Dermis microvascular lymphatic vessel endothelial cell (primary cell): Measurements from ENCODE around the gene GNG14. TPM values are rescaled to one million over a fixed set of nuclear protein-coding genes. Genes with fewer than 3 reads are reported as not detected.
"Not testable (repeated sequence)": the region's sequence is repeated elsewhere in the genome, so short reads cannot be mapped to it uniquely, and the experiment has no call there.

Source experiments
- DNase-seq, 2 donors: peaks; one replicate each; pipeline versions ENCODE4 v3.0.0 to v3.0.0-alpha.2; 2010; ENCODE audit warnings: low read depth in 2 of 2
- total RNA-seq: library from RNA; depleted of rRNA; stranded (reverse); fragments of >200 nt; gene quantifications from 2 replicates; pipeline ENCODE4 v1.2.1, GENCODE V29; 2014

GNG14 gene
- total RNA-seq, 1 donor from 2014 or later: not detected

GRCh38 chr19:12723641-12724426, 36.0 kb downstream of the GNG14 start, which contains the start of gene TNPO2:
TNPO2 (minus strand) TSS chr19:12723932; CDS start chr19:12720977, 2,955 bp downstream.
- peak; percentile 22 to 73 for DNase-seq

- not testable (repeated sequence) for DNase-seq
These were observed 37.8 kb downstream of the GNG14 start for GRCh38 chr19:12725612-12726011.

- DNase-seq: no peak
These were observed 39.2 kb downstream of the GNG14 start for GRCh38 chr19:12726988-12727316.

- no peak for DNase-seq
These were observed 40.1 kb downstream of the GNG14 start for GRCh38 chr19:12727745-12728433.

- DNase-seq: no peak
These were observed 42.3 kb downstream of the GNG14 start for GRCh38 chr19:12730064-12730463.

GRCh38 chr19:12731337-12731736, 43.5 kb downstream of the GNG14 start:
- no peak for DNase-seq

- peak in 1 of 2 donors; percentile 18 for DNase-seq
These were observed 45.8 kb downstream of the GNG14 start for GRCh38 chr19:12733369-12734214.

GRCh38 chr19:12736995-12737834, 49.4 kb downstream of the GNG14 start, which contains the start of gene GET3:
GET3 (plus strand) TSS chr19:12737497; CDS start chr19:12737506, 9 bp downstream.
- DNase-seq: peak; percentile 100

GRCh38 chr19:12737835-12738351, 50.1 kb downstream of the GNG14 start:
- DNase-seq: no peak

Other genes with a start within 250 kb of the GNG14 start
- 4.5 and 6.7 TPM in 2 replicates for gene ZNF443, start 247.0 kb upstream of the GNG14 start, total RNA-seq
- gene ZNF709, start 203.2 kb upstream of the GNG14 start, total RNA-seq: 3.1 and 3.5 TPM in 2 replicates
- gene ZNF564, start 136.5 kb upstream of the GNG14 start, total RNA-seq: 6.5 and 8.6 TPM in 2 replicates
- 6.5 and 6.8 TPM in 2 replicates for gene ZNF490, start 77.2 kb upstream of the GNG14 start, total RNA-seq
- 10.4 and 11.2 TPM in 2 replicates for gene ZNF791, start 77.1 kb upstream of the GNG14 start, total RNA-seq
- 35.4 and 68.9 TPM in 2 replicates for gene MAN2B1, start 21.3 kb upstream of the GNG14 start, total RNA-seq
- 5.8 and 6.7 TPM in 2 replicates for gene WDR83, start 21.2 kb upstream of the GNG14 start, total RNA-seq
- gene DHPS, start 6.1 kb upstream of the GNG14 start, total RNA-seq: 46.1 and 53.2 TPM in 2 replicates
- 6.2 and 9.0 TPM in 2 replicates for gene FBXW9, start 8.6 kb downstream of the GNG14 start, total RNA-seq
- gene TNPO2, start 35.9 kb downstream of the GNG14 start, total RNA-seq: 14.2 and 34.3 TPM in 2 replicates
- gene TRIR, start 46.7 kb downstream of the GNG14 start, total RNA-seq: 120 and 166 TPM in 2 replicates
- gene GET3, start 49.5 kb downstream of the GNG14 start, total RNA-seq: 82.2 and 92.3 TPM in 2 replicates
- gene BEST2, start 63.8 kb downstream of the GNG14 start, total RNA-seq: not detected in 2 replicates
- gene HOOK2, start 87.6 kb downstream of the GNG14 start, total RNA-seq: 6.2 and 12.0 TPM in 2 replicates
- gene JUNB, start 103.5 kb downstream of the GNG14 start, total RNA-seq: 71.4 and 164 TPM in 2 replicates
- gene PRDX2, start 113.8 kb downstream of the GNG14 start, total RNA-seq: 199 and 256 TPM in 2 replicates
- gene THSD8, start 114.1 kb downstream of the GNG14 start, total RNA-seq: not detected in 2 replicates
- gene RNASEH2A, start 118.6 kb downstream of the GNG14 start, total RNA-seq: 15.0 and 16.6 TPM in 2 replicates
- gene RTBDN, start 146.6 kb downstream of the GNG14 start, total RNA-seq: not detected in 2 replicates
- 0.26 and 1.1 TPM in 2 replicates for gene MAST1, start 150.5 kb downstream of the GNG14 start, total RNA-seq
- 19.1 and 33.5 TPM in 2 replicates for gene DNASE2, start 193.5 kb downstream of the GNG14 start, total RNA-seq
- gene KLF1, start 199.2 kb downstream of the GNG14 start, total RNA-seq: 0.13 and 0.25 TPM in 2 replicates
- gene GCDH, start 203.2 kb downstream of the GNG14 start, total RNA-seq: 18.9 and 20.4 TPM in 2 replicates
- 0.25 and 0.26 TPM in 2 replicates for gene SYCE2, start 231.3 kb downstream of the GNG14 start, total RNA-seq
- gene FARSA, start 245.7 kb downstream of the GNG14 start, total RNA-seq: 44.6 and 49.3 TPM in 2 replicates